AML-193 (cell line): ENCODE results near the gene OR10H2.
A peak's percentile ranks its signal among the peaks of the same experiment; 100 is the strongest.
"Not testable (repeated sequence)": the region's sequence is repeated elsewhere in the genome, so short reads cannot be mapped to it uniquely, and the experiment has no call there.

Experiments
- DNase-seq, 2 experiments: peaks; one replicate each; lab custom pipeline; 2025; lab: John Stamatoyannopoulos, UW

The OR10H2 gene

GRCh38 chr19:15769586-15769985 is 41.8 kb downstream of the OR10H2 start:
- DNase-seq: peak in 1 of 2 experiments; percentile 4

- DNase-seq: not testable (repeated sequence)
Measured at GRCh38 chr19:15774159-15774558, 46.3 kb downstream of the OR10H2 start.

- no peak for DNase-seq
Measured at GRCh38 chr19:15775249-15775648, 47.4 kb downstream of the OR10H2 start.

- DNase-seq: no peak
Measured at GRCh38 chr19:15776264-15776663, 48.4 kb downstream of the OR10H2 start.

- DNase-seq: no peak
Measured at GRCh38 chr19:15776991-15777970, 49.5 kb downstream of the OR10H2 start.
